GM12892 (cell line): ENCODE data around the gene CHTF8.

ENCODE experiments used
- POLR2A ChIP-seq: IDR thresholded peaks from 2 replicates; pipeline ENCODE4 v1.6.1; 2011; ENCODE audit warnings: low read depth, low read length, control low read depth
- POLR2AphosphoS5 ChIP-seq: IDR thresholded peaks from 2 replicates; pipeline ENCODE4 v1.6.1; 2011; ENCODE audit warnings: low read depth, low read length, control low read depth

- TF ChIP-seq POLR2AphosphoS5 (no peak), POLR2A (peak; percentile 30; the same call in 1 of the 2 replicates)
Observed at GRCh38 chr16:69169607-69170352, 37.4 kb upstream of the CHTF8 start.
